ENCODE data around the gene KIAA2012.

DNA sequence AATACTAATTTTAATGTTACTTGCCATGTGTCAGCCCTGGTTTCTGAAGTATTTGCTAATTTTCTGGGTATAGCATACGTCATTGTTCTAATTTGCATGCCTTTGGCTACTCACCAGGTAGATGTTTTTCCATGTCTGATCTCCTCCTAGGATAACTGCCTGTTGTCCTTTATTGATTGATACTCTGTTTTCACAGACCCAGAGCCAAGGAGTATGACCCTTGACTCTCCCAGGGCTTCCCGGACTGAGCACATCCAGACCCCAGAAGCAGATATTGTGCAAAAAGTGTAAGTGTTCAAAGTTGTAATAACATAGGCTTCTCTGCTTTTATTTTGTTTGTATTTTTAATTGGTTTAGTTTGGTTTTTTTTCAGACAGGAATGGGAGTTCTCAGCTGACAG is 111.5 kb downstream of the KIAA2012 start:
- TF ChIP-seq, protein P1, sequence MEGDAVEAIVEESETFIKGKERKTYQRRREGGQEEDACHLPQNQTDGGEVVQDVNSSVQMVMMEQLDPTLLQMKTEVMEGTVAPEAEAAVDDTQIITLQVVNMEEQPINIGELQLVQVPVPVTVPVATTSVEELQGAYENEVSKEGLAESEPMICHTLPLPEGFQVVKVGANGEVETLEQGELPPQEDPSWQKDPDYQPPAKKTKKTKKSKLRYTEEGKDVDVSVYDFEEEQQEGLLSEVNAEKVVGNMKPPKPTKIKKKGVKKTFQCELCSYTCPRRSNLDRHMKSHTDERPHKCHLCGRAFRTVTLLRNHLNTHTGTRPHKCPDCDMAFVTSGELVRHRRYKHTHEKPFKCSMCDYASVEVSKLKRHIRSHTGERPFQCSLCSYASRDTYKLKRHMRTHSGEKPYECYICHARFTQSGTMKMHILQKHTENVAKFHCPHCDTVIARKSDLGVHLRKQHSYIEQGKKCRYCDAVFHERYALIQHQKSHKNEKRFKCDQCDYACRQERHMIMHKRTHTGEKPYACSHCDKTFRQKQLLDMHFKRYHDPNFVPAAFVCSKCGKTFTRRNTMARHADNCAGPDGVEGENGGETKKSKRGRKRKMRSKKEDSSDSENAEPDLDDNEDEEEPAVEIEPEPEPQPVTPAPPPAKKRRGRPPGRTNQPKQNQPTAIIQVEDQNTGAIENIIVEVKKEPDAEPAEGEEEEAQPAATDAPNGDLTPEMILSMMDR (conservative IDR thresholded peaks at IDR 0.05 in 1 of 2, IDR thresholded peaks at IDR 0.05 in 1 of 2; ENCODE audit: extremely low read depth in 1 of 2, insufficient read depth in 1 of 2, low read depth in 1 of 2, low read length in 2 of 2), result no peak
- TF ChIP-seq EZH2 (IDR thresholded peaks at IDR 0.05; ENCODE audit: borderline replicate concordance, low read length), result no peak

Data from mammary epithelial cell (primary cell).